Measurements from ENCODE around the gene TDRD9.

DNA sequence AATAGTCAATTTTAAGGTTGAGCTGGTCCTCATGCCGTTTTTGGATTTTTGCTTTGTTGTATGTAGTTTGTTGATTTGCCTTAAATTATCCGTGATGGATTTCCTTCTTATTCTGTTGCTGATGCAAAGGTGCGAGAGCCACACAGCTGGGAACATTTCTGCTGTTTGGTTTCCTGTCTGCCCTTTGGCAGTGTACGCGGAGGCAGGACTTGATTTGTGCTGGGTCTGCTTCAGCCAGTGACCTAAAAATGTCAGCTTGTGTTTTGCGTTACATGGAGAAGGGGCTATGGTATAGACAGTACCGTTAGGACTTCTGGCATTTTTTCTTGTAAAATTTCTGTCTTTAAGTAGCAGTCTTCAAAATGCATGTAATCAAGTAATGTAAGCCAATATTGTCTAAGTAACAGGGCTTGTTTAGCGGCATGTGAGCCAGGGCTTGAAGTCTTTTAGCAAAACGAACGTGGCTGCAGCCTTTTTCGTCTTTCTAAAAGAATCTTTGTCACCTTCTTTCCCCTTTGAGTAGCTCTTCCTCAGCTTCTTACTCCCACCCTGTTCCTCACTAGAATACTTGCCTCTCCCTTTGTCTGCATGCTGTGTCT lies 32.3 kb downstream of the TDRD9 start:
- TF ChIP-seq, protein P1, sequence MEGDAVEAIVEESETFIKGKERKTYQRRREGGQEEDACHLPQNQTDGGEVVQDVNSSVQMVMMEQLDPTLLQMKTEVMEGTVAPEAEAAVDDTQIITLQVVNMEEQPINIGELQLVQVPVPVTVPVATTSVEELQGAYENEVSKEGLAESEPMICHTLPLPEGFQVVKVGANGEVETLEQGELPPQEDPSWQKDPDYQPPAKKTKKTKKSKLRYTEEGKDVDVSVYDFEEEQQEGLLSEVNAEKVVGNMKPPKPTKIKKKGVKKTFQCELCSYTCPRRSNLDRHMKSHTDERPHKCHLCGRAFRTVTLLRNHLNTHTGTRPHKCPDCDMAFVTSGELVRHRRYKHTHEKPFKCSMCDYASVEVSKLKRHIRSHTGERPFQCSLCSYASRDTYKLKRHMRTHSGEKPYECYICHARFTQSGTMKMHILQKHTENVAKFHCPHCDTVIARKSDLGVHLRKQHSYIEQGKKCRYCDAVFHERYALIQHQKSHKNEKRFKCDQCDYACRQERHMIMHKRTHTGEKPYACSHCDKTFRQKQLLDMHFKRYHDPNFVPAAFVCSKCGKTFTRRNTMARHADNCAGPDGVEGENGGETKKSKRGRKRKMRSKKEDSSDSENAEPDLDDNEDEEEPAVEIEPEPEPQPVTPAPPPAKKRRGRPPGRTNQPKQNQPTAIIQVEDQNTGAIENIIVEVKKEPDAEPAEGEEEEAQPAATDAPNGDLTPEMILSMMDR (IDR thresholded peaks at IDR 0.05) = no peak
- TF ChIP-seq ZFX (IDR thresholded peaks at IDR 0.05; ENCODE audit: borderline replicate concordance) = no peak
